OCI-LY1 (cell line): ENCODE data around the gene STXBP6.

ENCODE experiments used
- H2AFZ ChIP-seq: fragments of 200-600 bp; sonication (generic), shearing (Covaris generic); 2 replicates; pipeline ENCODE4 v1.6.0; 2014; ENCODE audit warnings: antibody characterized with exemption, mild to moderate bottlenecking, low read length
- H3F3A ChIP-seq: fragments of 200-600 bp; sonication (generic), shearing (Covaris generic); 2 replicates; pipeline ENCODE4 v1.6.0; 2014; ENCODE audit warnings: mild to moderate bottlenecking, antibody characterized with exemption, low read length, moderate library complexity; ENCODE audit not compliant: insufficient read depth
- H3K27ac ChIP-seq: fragments of 200-600 bp; sonication (generic); 2 replicates; pipeline ENCODE4 v1.5.1; 2014; ENCODE audit warnings: low read length, mixed run types, mild to moderate bottlenecking, low read depth; ENCODE audit not compliant: poor library complexity, severe bottlenecking
- H3K27me3 ChIP-seq: fragments of 200-600 bp; sonication (generic); 2 replicates; pipeline ENCODE4 v1.6.0; 2014; ENCODE audit warnings: antibody characterized with exemption, mild to moderate bottlenecking, low read length, moderate library complexity; ENCODE audit not compliant: insufficient read depth
- H3K36me3 ChIP-seq: fragments of 200-600 bp; sonication (generic); 2 replicates; pipeline ENCODE4 v1.6.1; 2014; ENCODE audit warnings: mild to moderate bottlenecking, antibody characterized with exemption, low read length, moderate library complexity, mixed read lengths; ENCODE audit not compliant: insufficient read depth
- H3K4me1 ChIP-seq: fragments of 200-600 bp; sonication (generic); 2 replicates; pipeline ENCODE4 v1.5.1; 2014; ENCODE audit warnings: mild to moderate bottlenecking, low read length, moderate library complexity; ENCODE audit not compliant: insufficient read depth, severe bottlenecking
- H3K4me2 ChIP-seq: fragments of 200-600 bp; sonication (generic), shearing (Covaris generic); 2 replicates; pipeline ENCODE4 v1.6.1; 2014; ENCODE audit warnings: low read length
- H3K4me3 ChIP-seq: fragments of 200-600 bp; sonication (generic); 2 replicates; pipeline ENCODE4 v1.5.1; 2014; ENCODE audit warnings: low read length, low read depth, mild to moderate bottlenecking, mixed read lengths; ENCODE audit not compliant: poor library complexity, severe bottlenecking
- H3K79me2 ChIP-seq: fragments of 200-600 bp; shearing (Covaris generic); 2 replicates; pipeline ENCODE4 v1.6.1; 2016; ENCODE audit warnings: mixed run types, low read length, mixed read lengths; ENCODE audit not compliant: insufficient read depth
- H3K9ac ChIP-seq: fragments of 200-600 bp; sonication (generic), shearing (Covaris generic); 2 replicates; pipeline ENCODE4 v1.6.1; 2014; ENCODE audit warnings: mild to moderate bottlenecking, low read length, mixed read lengths
- H3K9me2 ChIP-seq: fragments of 200-600 bp; sonication (generic), shearing (Covaris generic); 2 replicates; pipeline ENCODE4 v1.6.1; 2014; ENCODE audit warnings: low read depth, mild to moderate bottlenecking, low read length, mixed read lengths
- H3K9me3 ChIP-seq: fragments of 200-600 bp; shearing (Covaris generic); 2 replicates; pipeline ENCODE4 v1.6.1; 2014; ENCODE audit warnings: low read length, mixed read lengths
- H4K20me1 ChIP-seq: fragments of 200-600 bp; sonication (generic), shearing (Covaris generic); 2 replicates; pipeline ENCODE4 v1.6.0; 2016; ENCODE audit warnings: mild to moderate bottlenecking, low read length; ENCODE audit not compliant: insufficient read depth
- CTCF ChIP-seq: fragments of 200-600 bp; sonication (generic), shearing (Covaris generic); IDR thresholded peaks from 2 replicates; pipeline ENCODE4 v1.5.1; 2017; ENCODE audit warnings: mild to moderate bottlenecking, antibody characterized with exemption, low read length, moderate library complexity, mixed read lengths
- EZH2 ChIP-seq: fragments of 200-600 bp; sonication (generic), shearing (Covaris generic); IDR thresholded peaks from 2 replicates; pipeline ENCODE4 v1.8.0; 2017; ENCODE audit warnings: borderline replicate concordance, mixed run types, mild to moderate bottlenecking, antibody characterized with exemption, low read length, moderate library complexity, mixed read lengths

Gene STXBP6

GRCh38 chr14:24851406-24851805 is 198.5 kb downstream of the STXBP6 start:
- H3K36me3 ChIP-seq = no peaks in the 10 kb centered on the region
- no peaks in the 10 kb centered on the region for H3K27me3 ChIP-seq
- no peaks in the 10 kb centered on the region for H3K9me2 ChIP-seq
- no peaks in the 10 kb centered on the region for H3K79me2 ChIP-seq
- H3K4me1 ChIP-seq = no peaks in the 10 kb centered on the region
- no peak overlapping the region for H3K4me3 ChIP-seq
- no peak overlapping the region for H2AFZ ChIP-seq
- no peak overlapping the region for H3K4me2 ChIP-seq
- H3K9me3 ChIP-seq = no peaks in the 10 kb centered on the region
- H3K27ac ChIP-seq = no peak overlapping the region
- no peak for TF ChIP-seq EZH2
- no peak for TF ChIP-seq CTCF
- H4K20me1 ChIP-seq = no peaks in the 10 kb centered on the region
- H3F3A ChIP-seq = no peaks in the 10 kb centered on the region
- H3K9ac ChIP-seq = no peak overlapping the region

DNA sequence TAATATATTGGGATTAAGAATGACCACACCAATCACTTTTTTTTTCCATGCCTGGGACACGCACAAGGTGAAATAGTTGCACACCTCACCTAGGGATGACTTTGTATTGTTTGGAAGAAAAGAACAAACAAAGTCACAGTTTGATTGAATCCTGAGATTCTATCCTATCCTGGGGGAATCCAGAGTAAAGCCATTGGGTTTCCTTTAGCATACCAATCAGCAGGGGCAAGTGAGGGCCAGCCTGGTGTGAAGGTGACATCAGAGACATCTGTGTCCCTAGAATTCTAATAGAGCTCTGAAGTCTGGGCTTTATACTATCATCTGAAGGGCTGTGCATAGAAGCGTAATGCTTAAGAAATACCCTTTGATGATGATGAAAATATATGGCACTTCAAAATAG is 199.9 kb downstream of the STXBP6 start:
- Histone ChIP-seq H3F3A (no peaks in the 10 kb centered on the region), H3K79me2 (no peaks in the 10 kb centered on the region), H3K4me1 (no peaks in the 10 kb centered on the region), H3K9ac (no peak overlapping the region), H2AFZ (no peak overlapping the region), H4K20me1 (no peaks in the 10 kb centered on the region), H3K9me2 (no peaks in the 10 kb centered on the region), H3K27me3 (no peaks in the 10 kb centered on the region), H3K4me2 (no peak overlapping the region), H3K9me3 (no peaks in the 10 kb centered on the region), H3K36me3 (no peaks in the 10 kb centered on the region), H3K4me3 (no peak overlapping the region), H3K27ac (no peak overlapping the region)
- no peak for TF ChIP-seq EZH2
- no peak for TF ChIP-seq CTCF

GRCh38 chr14:24849471-24849870 is 200.5 kb downstream of the STXBP6 start:
- H3K27me3 ChIP-seq = no peaks in the 10 kb centered on the region
- H3K4me2 ChIP-seq = no peak overlapping the region

More at GRCh38 chr14:24849471-24849870, 200.5 kb downstream of the STXBP6 start:
- no peak overlapping the region for H3K4me3 ChIP-seq
- H3K9ac ChIP-seq = no peak overlapping the region
- no peaks in the 10 kb centered on the region for H3K4me1 ChIP-seq
- H4K20me1 ChIP-seq = no peaks in the 10 kb centered on the region
- no peaks in the 10 kb centered on the region for H3F3A ChIP-seq
- no peaks in the 10 kb centered on the region for H3K79me2 ChIP-seq
- no peak for TF ChIP-seq EZH2
- no peak for TF ChIP-seq CTCF
- no peaks in the 10 kb centered on the region for H3K9me3 ChIP-seq
- no peaks in the 10 kb centered on the region for H3K36me3 ChIP-seq
- H3K9me2 ChIP-seq = no peaks in the 10 kb centered on the region
- H3K27ac ChIP-seq = no peak overlapping the region
- H2AFZ ChIP-seq = no peak overlapping the region
